ENCODE measurements around the gene IFITM1.

DNA sequence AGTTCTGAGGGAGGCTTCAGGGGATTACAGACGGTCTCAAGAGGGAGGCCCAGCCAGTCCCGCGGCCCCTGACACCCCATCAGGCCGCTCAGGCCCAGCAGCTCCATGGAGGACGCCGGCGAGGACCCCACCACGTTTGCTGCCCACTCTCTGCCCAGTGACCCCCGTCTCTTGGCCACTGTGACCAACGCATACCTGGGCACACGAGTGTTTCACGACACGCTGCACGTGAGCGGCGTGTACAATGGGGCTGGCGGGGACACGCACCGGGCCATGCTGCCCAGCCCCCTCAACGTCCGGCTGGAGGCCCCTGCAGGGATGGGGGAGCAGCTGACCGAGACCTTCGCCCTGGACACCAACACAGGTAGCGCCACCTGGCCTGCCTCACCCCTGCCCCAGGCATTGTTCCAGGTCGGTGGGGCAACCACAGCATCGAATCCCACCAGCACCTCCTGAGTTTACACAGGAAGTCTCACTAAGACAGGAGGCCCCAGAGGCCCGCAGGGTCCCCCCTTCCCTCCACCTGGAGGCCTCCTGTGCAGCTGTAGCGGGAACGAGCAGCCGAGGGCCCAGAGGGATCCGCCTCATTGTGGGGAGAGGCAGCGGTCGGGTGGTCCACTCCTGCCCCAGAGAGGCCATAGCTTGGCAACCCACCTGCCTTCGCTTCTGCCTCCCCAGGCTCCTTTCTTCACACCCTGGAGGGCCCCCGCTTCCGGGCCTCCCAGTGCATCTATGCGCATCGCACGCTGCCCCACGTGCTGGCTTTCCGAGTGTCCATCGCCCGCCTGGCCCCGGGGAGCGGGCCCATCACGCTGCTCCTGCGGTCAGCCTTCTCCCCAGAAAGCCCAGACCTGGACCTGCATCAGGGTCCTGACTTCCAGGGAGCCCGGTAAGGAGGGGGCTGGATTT, 23.9 kb upstream of the IFITM1 start:
- TF ChIP-seq, protein P1, sequence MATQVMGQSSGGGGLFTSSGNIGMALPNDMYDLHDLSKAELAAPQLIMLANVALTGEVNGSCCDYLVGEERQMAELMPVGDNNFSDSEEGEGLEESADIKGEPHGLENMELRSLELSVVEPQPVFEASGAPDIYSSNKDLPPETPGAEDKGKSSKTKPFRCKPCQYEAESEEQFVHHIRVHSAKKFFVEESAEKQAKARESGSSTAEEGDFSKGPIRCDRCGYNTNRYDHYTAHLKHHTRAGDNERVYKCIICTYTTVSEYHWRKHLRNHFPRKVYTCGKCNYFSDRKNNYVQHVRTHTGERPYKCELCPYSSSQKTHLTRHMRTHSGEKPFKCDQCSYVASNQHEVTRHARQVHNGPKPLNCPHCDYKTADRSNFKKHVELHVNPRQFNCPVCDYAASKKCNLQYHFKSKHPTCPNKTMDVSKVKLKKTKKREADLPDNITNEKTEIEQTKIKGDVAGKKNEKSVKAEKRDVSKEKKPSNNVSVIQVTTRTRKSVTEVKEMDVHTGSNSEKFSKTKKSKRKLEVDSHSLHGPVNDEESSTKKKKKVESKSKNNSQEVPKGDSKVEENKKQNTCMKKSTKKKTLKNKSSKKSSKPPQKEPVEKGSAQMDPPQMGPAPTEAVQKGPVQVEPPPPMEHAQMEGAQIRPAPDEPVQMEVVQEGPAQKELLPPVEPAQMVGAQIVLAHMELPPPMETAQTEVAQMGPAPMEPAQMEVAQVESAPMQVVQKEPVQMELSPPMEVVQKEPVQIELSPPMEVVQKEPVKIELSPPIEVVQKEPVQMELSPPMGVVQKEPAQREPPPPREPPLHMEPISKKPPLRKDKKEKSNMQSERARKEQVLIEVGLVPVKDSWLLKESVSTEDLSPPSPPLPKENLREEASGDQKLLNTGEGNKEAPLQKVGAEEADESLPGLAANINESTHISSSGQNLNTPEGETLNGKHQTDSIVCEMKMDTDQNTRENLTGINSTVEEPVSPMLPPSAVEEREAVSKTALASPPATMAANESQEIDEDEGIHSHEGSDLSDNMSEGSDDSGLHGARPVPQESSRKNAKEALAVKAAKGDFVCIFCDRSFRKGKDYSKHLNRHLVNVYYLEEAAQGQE (IDR thresholded peaks at IDR 0.05; ENCODE audit: low read depth) = no peak
- no peak for TF ChIP-seq TCF12 (IDR thresholded peaks at IDR 0.05; ENCODE audit: low read depth)
- TF ChIP-seq TAF1 (IDR thresholded peaks at IDR 0.05; ENCODE audit: low read depth) = no peak
- no peak for TF ChIP-seq CEBPB (IDR thresholded peaks at IDR 0.05)
- no peak for TF ChIP-seq TEAD4 (IDR thresholded peaks at IDR 0.05)
- TF ChIP-seq EGR1 (IDR thresholded peaks at IDR 0.05) = no peak

Data from Ishikawa (cell line).